Suprapubic skin (tissue), 4 donors: ENCODE measurements around the gene DUS1L.

Source experiments
- CTCF ChIP-seq, 2 donors: fragments of 200-600 bp in 1 of 2; fragments of 450-650 bp in 1 of 2; sonication (generic) in 1 of 2; IDR thresholded peaks; one replicate each; pipeline ENCODE4 v1.5.1; 2016 to 2019; ENCODE audit warnings: antibody characterized with exemption in 2 of 2, mild to moderate bottlenecking in 1 of 2, moderate library complexity in 1 of 2
- POLR2A ChIP-seq, 2 donors: fragments of 450-650 bp; IDR thresholded peaks; one replicate each; pipeline ENCODE4 v1.6.1; 2017; ENCODE audit warnings: antibody characterized with exemption in 2 of 2, mild to moderate bottlenecking in 2 of 2, moderate library complexity in 2 of 2
- POLR2AphosphoS5 ChIP-seq, 3 donors: sonication (generic); formaldehyde crosslinking; IDR thresholded peaks; one replicate each; pipeline ENCODE4 v1.6.1; 2017; ENCODE audit warnings: antibody characterized with exemption in 3 of 3

- TF ChIP-seq POLR2A (IDR thresholded peaks at IDR 0.05) (no peak), POLR2AphosphoS5 (IDR thresholded peaks at IDR 0.05) (no peak), CTCF (IDR thresholded peaks at IDR 0.05) (no peak)
Measured at GRCh38 chr17:82085931-82086764, 20.5 kb upstream of the DUS1L start.
